ENCODE results near the gene NPHP4. TPM values are rescaled to one million over a fixed set of nuclear protein-coding genes. Genes with fewer than 3 reads are reported as not detected.

NPHP4 gene
- total RNA-seq, 1 donor from 2014 or later = 16.1 TPM

DNA sequence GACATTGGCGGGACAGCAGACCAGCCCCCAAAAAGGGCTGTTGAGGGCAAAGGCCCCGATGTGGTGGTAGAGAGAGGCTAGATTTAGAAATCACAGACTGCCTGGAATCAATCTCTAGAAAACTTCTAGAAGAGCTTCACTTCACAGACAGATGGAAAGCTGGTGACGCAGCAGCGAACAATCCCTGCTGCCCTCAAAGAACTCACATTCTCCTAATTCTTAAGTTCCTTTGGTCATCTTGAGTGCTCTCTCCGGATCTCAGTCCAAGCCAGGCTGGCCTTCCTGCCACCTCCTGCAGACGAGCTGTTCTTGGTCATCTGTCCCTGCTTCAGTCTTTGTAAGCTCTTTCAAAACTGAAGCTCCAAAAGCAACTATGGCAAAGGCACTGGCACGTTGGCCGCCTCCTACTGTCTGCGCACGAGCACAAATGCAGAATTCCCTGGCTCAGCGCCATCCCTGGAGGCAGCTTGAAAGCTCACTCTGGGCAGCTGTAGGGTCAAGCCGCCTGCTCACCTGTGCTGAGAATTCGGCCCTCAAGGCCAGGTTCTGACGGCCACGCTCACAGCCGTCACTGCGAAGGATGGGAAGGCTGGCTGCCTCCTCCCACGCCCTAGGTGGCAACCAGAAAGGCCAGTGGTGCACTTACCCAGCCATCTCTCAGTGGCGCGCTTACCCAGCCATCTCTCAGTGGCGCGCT lies 110.6 kb downstream of the NPHP4 start:
- H3K4me1 ChIP-seq = no peaks in the 10 kb centered on the region
- H3K4me3 ChIP-seq = no peak overlapping the region
- intact Hi-C loops (cut with DNase I) = no loop called here
- H3K27me3 ChIP-seq (ENCODE audit: low read depth) = no peaks in the 10 kb centered on the region
- peaks cover 3% of the 10 kb centered on the region for H3K9me3 ChIP-seq
- peaks cover 51% of the 10 kb centered on the region for H3K36me3 ChIP-seq
- ATAC-seq (no peak), DNase-seq (peak; percentile 36)
- no peak overlapping the region for H3K27ac ChIP-seq
- TF ChIP-seq, protein P1, sequence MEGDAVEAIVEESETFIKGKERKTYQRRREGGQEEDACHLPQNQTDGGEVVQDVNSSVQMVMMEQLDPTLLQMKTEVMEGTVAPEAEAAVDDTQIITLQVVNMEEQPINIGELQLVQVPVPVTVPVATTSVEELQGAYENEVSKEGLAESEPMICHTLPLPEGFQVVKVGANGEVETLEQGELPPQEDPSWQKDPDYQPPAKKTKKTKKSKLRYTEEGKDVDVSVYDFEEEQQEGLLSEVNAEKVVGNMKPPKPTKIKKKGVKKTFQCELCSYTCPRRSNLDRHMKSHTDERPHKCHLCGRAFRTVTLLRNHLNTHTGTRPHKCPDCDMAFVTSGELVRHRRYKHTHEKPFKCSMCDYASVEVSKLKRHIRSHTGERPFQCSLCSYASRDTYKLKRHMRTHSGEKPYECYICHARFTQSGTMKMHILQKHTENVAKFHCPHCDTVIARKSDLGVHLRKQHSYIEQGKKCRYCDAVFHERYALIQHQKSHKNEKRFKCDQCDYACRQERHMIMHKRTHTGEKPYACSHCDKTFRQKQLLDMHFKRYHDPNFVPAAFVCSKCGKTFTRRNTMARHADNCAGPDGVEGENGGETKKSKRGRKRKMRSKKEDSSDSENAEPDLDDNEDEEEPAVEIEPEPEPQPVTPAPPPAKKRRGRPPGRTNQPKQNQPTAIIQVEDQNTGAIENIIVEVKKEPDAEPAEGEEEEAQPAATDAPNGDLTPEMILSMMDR (IDR thresholded peaks at IDR 0.05) = no peak

DNA sequence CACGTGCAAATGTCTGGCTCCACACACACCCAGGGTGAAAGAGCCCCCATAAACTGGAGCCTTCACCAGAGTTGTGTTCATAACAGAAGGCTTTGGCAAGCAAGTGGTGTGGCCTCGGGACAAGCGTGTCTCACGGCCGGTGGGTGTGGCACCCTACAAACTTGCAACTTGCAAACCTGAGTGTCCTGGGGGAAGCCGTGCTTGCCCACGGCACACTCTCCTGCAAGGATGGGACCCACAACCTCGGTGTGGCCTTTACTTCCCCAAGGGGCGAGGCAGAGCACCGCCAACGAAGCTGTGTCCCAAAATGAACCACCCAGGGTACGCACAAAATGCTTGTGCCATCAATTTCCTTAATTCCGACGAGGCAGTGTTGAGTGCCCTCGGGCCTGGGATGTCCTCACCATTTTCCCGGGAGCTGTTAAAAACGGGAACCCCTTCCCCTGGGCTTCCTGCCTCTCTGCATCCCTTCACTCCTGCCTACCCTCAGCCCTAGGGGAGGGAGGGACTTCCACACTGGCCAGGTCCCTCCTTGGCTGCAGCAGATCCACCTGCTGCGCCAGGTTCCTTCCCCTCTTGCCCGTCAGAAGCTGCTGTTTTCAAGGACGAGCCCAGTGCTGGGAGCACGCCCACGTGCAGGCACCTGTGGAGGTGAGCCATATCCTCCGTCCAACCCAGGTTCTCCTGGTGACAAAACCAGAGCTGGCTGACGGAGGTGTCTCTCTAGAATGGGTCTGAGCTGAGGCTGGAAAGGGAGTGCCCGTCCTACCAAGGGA lies 111.4 kb downstream of the NPHP4 start:
- Histone ChIP-seq H3K36me3 (peaks cover 53% of the 10 kb centered on the region), H3K9me3 (peaks cover 3% of the 10 kb centered on the region), H3K27me3 (ENCODE audit: low read depth) (no peaks in the 10 kb centered on the region), H3K27ac (no peak overlapping the region), H3K4me3 (no peak overlapping the region), H3K4me1 (no peaks in the 10 kb centered on the region)
- TF ChIP-seq, protein P1 (IDR thresholded peaks at IDR 0.05) = no peak
- intact Hi-C loops (cut with DNase I) = no loop called here
- DNase-seq = peak; percentile 22
- no peak for ATAC-seq

DNA sequence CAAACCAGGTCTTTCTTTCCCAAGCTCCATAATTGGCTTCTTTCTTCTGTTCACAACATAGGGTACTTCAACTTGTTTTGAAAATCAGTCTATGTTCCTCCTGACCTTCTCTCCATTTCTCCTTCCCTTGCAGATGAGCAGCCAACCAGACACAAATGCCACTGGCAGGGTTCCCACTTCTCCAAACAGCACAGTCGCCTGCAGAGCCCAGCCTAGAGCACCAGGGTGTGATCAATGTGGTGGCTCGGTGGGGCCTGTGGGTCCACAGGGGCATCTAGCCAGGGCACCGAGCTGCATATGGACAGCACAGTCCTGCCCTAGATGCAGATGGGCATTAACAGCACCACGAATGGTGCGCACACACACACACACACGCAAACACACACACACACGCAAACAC lies 112.8 kb downstream of the NPHP4 start:
- Histone ChIP-seq H3K36me3 (peaks cover 62% of the 10 kb centered on the region), H3K27ac (no peak overlapping the region), H3K4me1 (no peaks in the 10 kb centered on the region), H3K27me3 (ENCODE audit: low read depth) (no peaks in the 10 kb centered on the region), H3K9me3 (peaks cover 3% of the 10 kb centered on the region), H3K4me3 (no peak overlapping the region)
- DNase-seq (no peak), ATAC-seq (no peak)
- TF ChIP-seq, protein P1 (IDR thresholded peaks at IDR 0.05) = no peak
- intact Hi-C loops (cut with DNase I) = no loop called here

DNA sequence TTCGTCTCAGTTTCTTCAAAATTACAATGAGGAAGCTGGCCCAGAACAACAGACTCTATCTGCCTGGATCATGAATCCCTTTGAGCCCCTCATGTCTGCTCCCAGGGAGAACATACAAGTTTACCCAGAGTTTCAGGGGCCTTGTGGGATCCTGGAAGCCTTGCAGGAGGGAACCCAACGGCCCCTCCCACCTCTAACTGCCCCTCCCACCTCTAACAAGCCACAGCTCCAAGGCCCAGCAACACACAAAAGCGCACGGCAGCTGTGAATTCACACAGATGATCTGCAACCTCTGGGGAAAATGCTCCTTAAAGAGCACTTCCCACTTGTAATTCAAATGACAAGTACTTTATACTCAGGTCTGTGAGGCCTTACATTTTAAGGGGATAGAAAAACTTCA lies 113.3 kb downstream of the NPHP4 start:
- intact Hi-C loops (cut with DNase I) = no loop called here
- Histone ChIP-seq H3K36me3 (peaks cover 66% of the 10 kb centered on the region), H3K9me3 (peaks cover 3% of the 10 kb centered on the region), H3K4me1 (no peaks in the 10 kb centered on the region), H3K27ac (no peak overlapping the region), H3K4me3 (no peak overlapping the region), H3K27me3 (ENCODE audit: low read depth) (no peaks in the 10 kb centered on the region)
- DNase-seq (no peak), ATAC-seq (no peak)
- TF ChIP-seq, protein P1 (IDR thresholded peaks at IDR 0.05) = no peak

DNA sequence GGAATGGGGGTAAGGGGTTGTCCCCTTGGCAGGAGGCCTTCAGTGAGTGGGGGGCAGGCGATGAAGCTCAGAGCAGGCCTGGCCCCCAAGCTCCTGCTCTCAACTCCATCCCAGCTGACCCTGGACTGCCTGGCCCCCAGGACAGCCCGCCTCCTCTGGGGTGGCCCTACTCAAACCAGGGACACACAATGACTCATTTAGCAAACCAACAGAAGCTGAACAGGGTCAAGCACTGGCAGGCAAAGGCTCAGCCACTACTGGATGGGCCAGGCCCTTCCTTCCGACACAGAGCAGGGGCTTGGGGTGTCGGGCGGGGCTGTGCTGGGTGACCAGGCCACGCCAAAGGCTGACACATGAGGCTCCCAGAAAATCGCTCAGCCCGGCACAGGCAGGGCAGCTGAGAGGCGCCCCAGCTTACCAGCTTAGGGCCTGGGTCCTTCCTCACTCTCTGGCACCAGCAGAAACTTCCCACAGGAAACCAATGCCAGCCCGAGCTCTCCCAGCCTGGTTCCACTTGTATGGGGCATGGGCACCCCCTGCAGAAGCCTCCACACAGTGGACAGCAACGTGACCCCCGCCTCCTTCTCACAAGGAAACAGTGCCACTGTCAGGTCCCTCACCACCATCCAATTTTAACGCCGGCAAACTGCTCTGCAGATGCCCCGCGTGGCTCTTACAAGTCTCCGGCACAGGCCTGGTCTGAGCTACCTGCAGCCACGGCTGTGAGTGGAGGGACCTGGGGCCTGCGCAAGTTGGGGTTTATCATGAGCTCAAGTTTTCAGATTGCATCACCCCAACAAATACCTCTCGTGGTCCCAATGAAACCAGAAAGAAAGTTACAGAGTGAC lies 114.3 kb downstream of the NPHP4 start:
- no peak overlapping the region for H3K27ac ChIP-seq
- ATAC-seq (no peak), DNase-seq (no peak)
- H3K9me3 ChIP-seq = peaks cover 3% of the 10 kb centered on the region
- no peak overlapping the region for H3K4me3 ChIP-seq
- H3K4me1 ChIP-seq = no peaks in the 10 kb centered on the region
- H3K27me3 ChIP-seq (ENCODE audit: low read depth) = no peaks in the 10 kb centered on the region
- intact Hi-C loops (cut with DNase I) = no loop called here
- H3K36me3 ChIP-seq = peaks cover 66% of the 10 kb centered on the region
- TF ChIP-seq, protein P1 (IDR thresholded peaks at IDR 0.05) = no peak
